T-helper 17 cell (primary cell): Measurements from ENCODE around the gene OR13C2. TPM values are rescaled to one million over a fixed set of nuclear protein-coding genes. Genes with fewer than 3 reads are reported as not detected.

Experiments used
- ATAC-seq: fragments of 150-1000 bp; cut with Tn5 transposase; 2 replicates; pipeline ENCODE4 v1.10.0; 2021; ENCODE audit warnings: mild to moderate bottlenecking, moderate library complexity
- DNase-seq, 3 donors: peaks; one replicate each; pipeline versions ENCODE4 v3.0.0 to v3.0.0-alpha.2; 2020 to 2021
- H3K9me3 ChIP-seq: one replicate; pipeline ENCODE4 v1.7.0; 2013; ENCODE audit warnings: low read length, mild to moderate bottlenecking; ENCODE audit not compliant: control insufficient read depth, poor library complexity, severe bottlenecking
- H3K27ac Mint-ChIP-seq: one replicate; pipeline ENCODE4 v1.8.0; 2022; ENCODE audit warnings: mild to moderate bottlenecking, moderate library complexity, mixed read lengths
- H3K27me3 Mint-ChIP-seq: one replicate; pipeline ENCODE4 v1.8.0; 2022; ENCODE audit warnings: mixed read lengths
- H3K36me3 Mint-ChIP-seq: one replicate; pipeline ENCODE4 v1.8.0; 2022; ENCODE audit warnings: low read depth, mixed read lengths
- H3K4me1 Mint-ChIP-seq: one replicate; pipeline ENCODE4 v1.8.0; 2022; ENCODE audit warnings: mild to moderate bottlenecking, mixed read lengths
- H3K4me3 Mint-ChIP-seq: one replicate; pipeline ENCODE4 v1.8.0; 2022; ENCODE audit warnings: mild to moderate bottlenecking, moderate library complexity, mixed read lengths
- total RNA-seq, 4 donors: library from RNA in 2 of 4; stranded (reverse) in 2 of 4; gene quantifications; one replicate each; pipeline ENCODE4 v1.2.3 and lab custom pipeline; 2022 to 2026

Gene OR13C2
- total RNA-seq, 2 donors from 2014 or later, result not detected

- DNase-seq, result no peak
- no peaks in the 10 kb centered on the region for H3K9me3 ChIP-seq
- H3K27me3 Mint-ChIP-seq, result no peaks in the 10 kb centered on the region
- peaks cover 2% of the 10 kb centered on the region for H3K36me3 Mint-ChIP-seq
- no peak for ATAC-seq
- no peak overlapping the region for H3K4me3 Mint-ChIP-seq
- H3K4me1 Mint-ChIP-seq, result no peaks in the 10 kb centered on the region
- H3K27ac Mint-ChIP-seq, result no peak overlapping the region
Measured at GRCh38 chr9:104586496-104587180, 18.8 kb downstream of the OR13C2 start.

- H3K9me3 ChIP-seq, result no peaks in the 10 kb centered on the region
- Mint-ChIP-seq H3K27me3 (no peaks in the 10 kb centered on the region), H3K4me1 (no peaks in the 10 kb centered on the region), H3K27ac (no peak overlapping the region), H3K4me3 (no peak overlapping the region), H3K36me3 (no peaks in the 10 kb centered on the region)
- ATAC-seq, result no peak
- no peak for DNase-seq
Measured at GRCh38 chr9:104580562-104580961, 24.9 kb downstream of the OR13C2 start.

DNA sequence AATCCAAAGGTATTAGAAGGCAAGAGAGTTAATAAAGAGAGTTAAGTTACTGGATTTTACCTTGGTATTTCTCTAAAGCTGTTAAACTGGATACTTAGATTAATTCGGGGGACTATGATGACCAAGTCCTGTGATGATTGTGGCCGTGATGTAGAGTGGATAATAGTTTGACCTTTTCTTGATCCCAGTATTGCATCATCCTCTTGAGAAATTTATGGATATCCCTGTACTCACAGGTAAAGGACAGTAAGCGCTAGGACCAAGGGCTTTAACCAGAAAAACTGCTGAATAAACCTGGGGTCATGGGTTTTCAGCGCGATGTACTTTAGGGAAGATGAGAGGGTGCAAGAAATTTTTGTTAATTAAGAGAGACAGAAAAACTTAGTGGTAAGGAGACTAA is 28.2 kb downstream of the OR13C2 start:
- no peak overlapping the region for H3K4me3 Mint-ChIP-seq
- H3K9me3 ChIP-seq, result no peaks in the 10 kb centered on the region
- no peaks in the 10 kb centered on the region for H3K4me1 Mint-ChIP-seq
- DNase-seq (no peak), ATAC-seq (no peak)
- H3K27ac Mint-ChIP-seq, result no peak overlapping the region
- no peaks in the 10 kb centered on the region for H3K36me3 Mint-ChIP-seq
- no peaks in the 10 kb centered on the region for H3K27me3 Mint-ChIP-seq

- Mint-ChIP-seq H3K27me3 (no peaks in the 10 kb centered on the region), H3K36me3 (no peaks in the 10 kb centered on the region), H3K4me1 (no peaks in the 10 kb centered on the region), H3K4me3 (no peak overlapping the region), H3K27ac (no peak overlapping the region)
- ATAC-seq (no peak), DNase-seq (no peak)
- H3K9me3 ChIP-seq, result no peaks in the 10 kb centered on the region
Measured at GRCh38 chr9:104575456-104575855, 30.0 kb downstream of the OR13C2 start.

- Mint-ChIP-seq H3K4me3 (no peak overlapping the region), H3K27ac (no peak overlapping the region), H3K36me3 (no peaks in the 10 kb centered on the region), H3K4me1 (no peaks in the 10 kb centered on the region), H3K27me3 (no peaks in the 10 kb centered on the region)
- no peaks in the 10 kb centered on the region for H3K9me3 ChIP-seq
- no peak for ATAC-seq
- no peak for DNase-seq
Measured at GRCh38 chr9:104572612-104573011, 32.8 kb downstream of the OR13C2 start.

DNA sequence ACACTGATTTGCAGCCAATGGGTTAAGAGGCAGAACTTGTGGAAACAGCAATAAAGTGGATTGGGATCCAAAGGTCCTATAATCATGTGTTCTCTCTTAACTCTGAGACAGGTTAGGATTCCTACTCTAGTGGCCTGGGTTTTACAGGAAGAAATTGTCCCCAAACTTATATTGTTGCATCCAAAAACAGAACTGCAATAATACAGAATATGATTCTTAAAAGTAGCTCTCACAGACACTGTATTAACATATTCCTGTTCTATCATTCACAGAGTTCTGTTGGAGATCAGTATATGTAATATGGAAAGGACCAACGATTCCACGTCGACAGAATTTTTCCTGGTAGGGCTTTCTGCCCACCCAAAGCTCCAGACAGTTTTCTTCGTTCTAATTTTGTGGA is 36.6 kb downstream of the OR13C2 start, which contains the start of gene OR13C8:
OR13C8 (plus strand) TSS at position 301 of the 400 bp plus-strand sequence; CDS start at position 301, 0 bp downstream.
- Mint-ChIP-seq H3K4me3 (no peak within 1 kb of the TSS), H3K27ac (no peak within 1 kb of the TSS), H3K36me3 (no peaks in the 10 kb centered on the region), H3K4me1 (no peaks in the 10 kb centered on the region), H3K27me3 (no peaks in the 10 kb centered on the region)
- no peaks in the 10 kb centered on the region for H3K9me3 ChIP-seq
- ATAC-seq (no peak), DNase-seq (no peak)

DNA sequence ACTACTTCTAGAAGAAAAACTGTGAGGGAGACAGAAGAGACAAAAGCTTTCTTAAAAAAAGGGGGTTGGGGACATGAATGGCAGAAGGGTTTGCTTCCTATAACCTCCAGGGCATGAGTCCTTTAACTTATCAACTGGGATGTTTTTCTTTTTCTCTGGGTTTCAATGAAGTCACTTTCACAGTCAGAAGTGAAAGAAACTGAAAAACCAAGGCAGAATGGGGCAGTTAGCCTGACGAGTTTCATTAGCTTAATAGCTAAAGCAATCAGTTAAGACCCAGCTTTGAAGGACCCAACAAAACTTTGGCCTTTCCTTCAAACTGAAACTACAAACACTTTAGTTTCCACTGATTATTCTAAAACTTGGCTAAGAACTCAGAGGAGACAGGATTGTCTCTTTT is 41.1 kb downstream of the OR13C2 start:
- ATAC-seq (no peak), DNase-seq (no peak)
- Mint-ChIP-seq H3K4me3 (no peak overlapping the region), H3K27ac (no peak overlapping the region), H3K36me3 (no peaks in the 10 kb centered on the region), H3K27me3 (no peaks in the 10 kb centered on the region), H3K4me1 (no peaks in the 10 kb centered on the region)
- no peaks in the 10 kb centered on the region for H3K9me3 ChIP-seq

GRCh38 chr9:104556830-104557634 is 48.4 kb downstream of the OR13C2 start:
- no peak overlapping the region for H3K4me3 Mint-ChIP-seq
- no peak overlapping the region for H3K27ac Mint-ChIP-seq
- H3K27me3 Mint-ChIP-seq, result no peaks in the 10 kb centered on the region
- no peak for ATAC-seq
- no peaks in the 10 kb centered on the region for H3K9me3 ChIP-seq
- no peak for DNase-seq
- H3K4me1 Mint-ChIP-seq, result no peaks in the 10 kb centered on the region
- no peaks in the 10 kb centered on the region for H3K36me3 Mint-ChIP-seq

DNA sequence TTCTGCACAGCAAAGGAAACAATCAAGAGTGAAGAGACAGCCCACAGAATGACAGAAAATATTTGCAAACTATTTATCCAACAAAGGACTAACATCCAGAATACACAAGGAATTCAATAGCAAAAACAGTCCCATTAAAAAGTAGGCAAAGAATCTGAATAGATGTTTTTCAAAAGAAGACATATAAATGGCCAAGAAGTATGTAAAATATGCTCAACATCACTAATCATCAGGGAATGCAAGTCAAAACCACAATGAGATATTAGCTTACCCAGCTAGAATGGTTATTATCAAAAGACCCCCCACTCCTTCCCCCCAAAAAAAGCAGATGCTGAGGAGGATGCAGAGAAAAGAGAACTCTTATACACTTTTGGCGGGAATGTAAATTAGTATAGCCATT is 49.9 kb downstream of the OR13C2 start:
- ATAC-seq (no peak), DNase-seq (no peak)
- Mint-ChIP-seq H3K4me1 (no peaks in the 10 kb centered on the region), H3K36me3 (no peaks in the 10 kb centered on the region), H3K27me3 (no peaks in the 10 kb centered on the region), H3K27ac (no peak overlapping the region), H3K4me3 (no peak overlapping the region)
- H3K9me3 ChIP-seq, result no peaks in the 10 kb centered on the region

Other genes with a start within 250 kb of the OR13C2 start
- gene OR13F1, start 101.4 kb downstream of the OR13C2 start, total RNA-seq, result not detected
- not detected for gene OR13C4, start 78.4 kb downstream of the OR13C2 start, total RNA-seq
- gene OR13C3, start 68.8 kb downstream of the OR13C2 start, total RNA-seq, result not detected
- gene OR13C8, start 36.5 kb downstream of the OR13C2 start, total RNA-seq, result not detected
- not detected for gene OR13C5, start 6.2 kb downstream of the OR13C2 start, total RNA-seq
- not detected for gene OR13C9, start 12.6 kb upstream of the OR13C2 start, total RNA-seq
- not detected for gene OR13D1, start 88.9 kb upstream of the OR13C2 start, total RNA-seq
- gene NIPSNAP3A, start 142.1 kb upstream of the OR13C2 start, total RNA-seq, result 1 to 10 TPM; 8.3 to 8.8 TPM
- gene NIPSNAP3B, start 158.5 kb upstream of the OR13C2 start, total RNA-seq, result 1 to 10 TPM; 1.1 to 1.5 TPM